ENCODE results near the gene DCTN1.

Gene DCTN1

DNA sequence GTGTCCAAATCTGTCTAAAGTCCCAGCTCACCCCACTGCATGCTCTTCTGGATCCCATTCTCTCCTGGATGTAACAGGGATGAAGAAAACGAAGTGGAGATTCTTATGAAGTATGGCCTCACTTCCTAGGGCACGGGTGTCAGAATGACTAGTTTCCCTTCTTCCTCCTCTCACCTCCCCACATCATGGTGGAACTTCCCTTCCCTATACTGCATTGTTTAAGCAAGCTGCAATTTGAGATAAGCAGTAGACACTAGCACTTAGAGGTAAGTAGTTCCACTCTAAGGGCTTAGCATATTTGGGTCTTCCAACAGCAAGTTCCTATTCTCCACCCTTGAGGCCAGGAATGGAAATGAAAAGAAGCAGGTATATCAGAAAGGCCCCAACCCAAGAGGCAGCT lies 66.6 kb downstream of the DCTN1 start:
- no peaks in the 10 kb centered on the region for H3K27me3 ChIP-seq
- no peaks in the 10 kb centered on the region for H3K36me3 ChIP-seq
- H3K4me1 ChIP-seq (ENCODE audit: control insufficient read depth in 1 of 2, insufficient read depth in 1 of 2, low read depth in 1 of 2, low read length in 1 of 2): no peaks in the 10 kb centered on the region
- no peak overlapping the region for H3K27ac ChIP-seq
- no peak overlapping the region for H3K4me3 ChIP-seq (ENCODE audit: low read depth in 1 of 2, low read length in 1 of 2)
- no peaks in the 10 kb centered on the region for H3K9me3 ChIP-seq
- TF ChIP-seq, protein P1, sequence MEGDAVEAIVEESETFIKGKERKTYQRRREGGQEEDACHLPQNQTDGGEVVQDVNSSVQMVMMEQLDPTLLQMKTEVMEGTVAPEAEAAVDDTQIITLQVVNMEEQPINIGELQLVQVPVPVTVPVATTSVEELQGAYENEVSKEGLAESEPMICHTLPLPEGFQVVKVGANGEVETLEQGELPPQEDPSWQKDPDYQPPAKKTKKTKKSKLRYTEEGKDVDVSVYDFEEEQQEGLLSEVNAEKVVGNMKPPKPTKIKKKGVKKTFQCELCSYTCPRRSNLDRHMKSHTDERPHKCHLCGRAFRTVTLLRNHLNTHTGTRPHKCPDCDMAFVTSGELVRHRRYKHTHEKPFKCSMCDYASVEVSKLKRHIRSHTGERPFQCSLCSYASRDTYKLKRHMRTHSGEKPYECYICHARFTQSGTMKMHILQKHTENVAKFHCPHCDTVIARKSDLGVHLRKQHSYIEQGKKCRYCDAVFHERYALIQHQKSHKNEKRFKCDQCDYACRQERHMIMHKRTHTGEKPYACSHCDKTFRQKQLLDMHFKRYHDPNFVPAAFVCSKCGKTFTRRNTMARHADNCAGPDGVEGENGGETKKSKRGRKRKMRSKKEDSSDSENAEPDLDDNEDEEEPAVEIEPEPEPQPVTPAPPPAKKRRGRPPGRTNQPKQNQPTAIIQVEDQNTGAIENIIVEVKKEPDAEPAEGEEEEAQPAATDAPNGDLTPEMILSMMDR (IDR thresholded peaks at IDR 0.05): no peak

DNA sequence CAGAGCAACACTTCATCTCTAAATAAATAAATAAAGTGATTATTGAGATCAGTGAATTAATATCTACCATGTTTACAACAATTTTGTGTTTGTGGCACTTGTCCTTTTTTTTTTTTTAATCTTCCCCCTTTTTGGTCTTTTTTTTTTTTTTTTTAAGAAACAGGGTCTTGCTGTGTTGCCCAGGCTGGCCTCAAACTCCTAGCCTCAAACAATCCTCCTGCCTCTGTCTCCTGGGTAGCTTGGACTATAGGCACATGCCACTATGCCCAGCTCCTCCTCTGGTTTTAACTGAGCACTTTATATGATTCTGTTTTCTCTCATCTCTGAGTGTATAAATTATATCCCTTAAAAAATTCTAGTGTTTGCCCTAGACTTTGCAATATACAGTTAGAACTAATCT lies 67.2 kb downstream of the DCTN1 start:
- Histone ChIP-seq H3K9me3 (no peaks in the 10 kb centered on the region), H3K4me1 (ENCODE audit: control insufficient read depth in 1 of 2, insufficient read depth in 1 of 2, low read depth in 1 of 2, low read length in 1 of 2) (no peaks in the 10 kb centered on the region), H3K27me3 (no peaks in the 10 kb centered on the region), H3K27ac (no peak overlapping the region), H3K36me3 (no peaks in the 10 kb centered on the region), H3K4me3 (ENCODE audit: low read depth in 1 of 2, low read length in 1 of 2) (no peak overlapping the region)
- TF ChIP-seq, protein P1 (IDR thresholded peaks at IDR 0.05): no peak

Measured in neutrophil (primary cell).